ENCODE data around the gene PCDHB12. TPM values are rescaled to one million over a fixed set of nuclear protein-coding genes. Genes with fewer than 3 reads are reported as not detected.

Gene PCDHB12
- total RNA-seq, 1 donor from 2014 or later = 19.7 TPM

- intact Hi-C loops (cut with DNase I) = no loop called here
- DNase-seq (ENCODE audit: low spot score in 2 of 2) = no peak
- Histone ChIP-seq H3K4me1 (no peaks in the 10 kb centered on the region), H3K36me3 (no peaks in the 10 kb centered on the region), H3K27ac (no peak overlapping the region), H3K4me3 (peak overlapping the region in 1 of 2 donors; percentile 3), H3K9me3 (peaks cover 93 to 100% of the 10 kb centered on the region in 2 donors), H3K27me3 (no peaks in the 10 kb centered on the region)
- no peak for TF ChIP-seq CTCF (IDR thresholded peaks at IDR 0.05)
Measured at GRCh38 chr5:141260458-141261237, 52.1 kb downstream of the PCDHB12 start.

- H3K27me3 ChIP-seq = no peaks in the 10 kb centered on the region
- intact Hi-C loops (cut with DNase I) = no loop called here
- H3K4me3 ChIP-seq = no peak overlapping the region
- no peak for DNase-seq (ENCODE audit: low spot score in 2 of 2)
- H3K4me1 ChIP-seq = no peaks in the 10 kb centered on the region
- H3K27ac ChIP-seq = no peak overlapping the region
- H3K36me3 ChIP-seq = no peaks in the 10 kb centered on the region
- no peak for TF ChIP-seq CTCF (IDR thresholded peaks at IDR 0.05)
- peaks cover 93 to 100% of the 10 kb centered on the region in 2 donors for H3K9me3 ChIP-seq
Measured at GRCh38 chr5:141261238-141261546, 52.7 kb downstream of the PCDHB12 start.

Other genes starting within 250 kb of the PCDHB12 start
- not detected for gene PCDHAC2, start 242.2 kb upstream of the PCDHB12 start, total RNA-seq
- not detected for gene PCDHB1, start 157.3 kb upstream of the PCDHB12 start, total RNA-seq
- 1.4 TPM for gene PCDHB2, start 114.1 kb upstream of the PCDHB12 start, total RNA-seq
- 1.1 TPM for gene PCDHB3, start 108.2 kb upstream of the PCDHB12 start, total RNA-seq
- 5.1 TPM for gene PCDHB4, start 86.9 kb upstream of the PCDHB12 start, total RNA-seq
- 61.8 TPM for gene PCDHB5, start 73.5 kb upstream of the PCDHB12 start, total RNA-seq
- 1.5 TPM for gene PCDHB6, start 58.7 kb upstream of the PCDHB12 start, total RNA-seq
- gene PCDHB7, start 36.1 kb upstream of the PCDHB12 start, total RNA-seq = 7.6 TPM
- gene PCDHB8, start 30.9 kb upstream of the PCDHB12 start, total RNA-seq = 0.11 TPM
- 18.3 TPM for gene PCDHB16, start 26.3 kb upstream of the PCDHB12 start, total RNA-seq
- gene PCDHB9, start 21.6 kb upstream of the PCDHB12 start, total RNA-seq = 1.9 TPM
- gene PCDHB10, start 16.4 kb upstream of the PCDHB12 start, total RNA-seq = 0.21 TPM
- 7.1 TPM for gene PCDHB11, start 9.1 kb upstream of the PCDHB12 start, total RNA-seq
- 6.7 TPM for gene PCDHB13, start 5.2 kb downstream of the PCDHB12 start, total RNA-seq
- 10.6 TPM for gene PCDHB14, start 14.6 kb downstream of the PCDHB12 start, total RNA-seq
- gene PCDHB15, start 36.7 kb downstream of the PCDHB12 start, total RNA-seq = 2.9 TPM
- not detected for gene SLC25A2, start 95.3 kb downstream of the PCDHB12 start, total RNA-seq
- 30.1 TPM for gene TAF7, start 112.1 kb downstream of the PCDHB12 start, total RNA-seq
- gene PCDHGA1, start 121.8 kb downstream of the PCDHB12 start, total RNA-seq = not detected
- gene PCDHGA2, start 130.0 kb downstream of the PCDHB12 start, total RNA-seq = 4.9 TPM
- 9.2 TPM for gene PCDHGA3, start 135.1 kb downstream of the PCDHB12 start, total RNA-seq
- gene PCDHGB1, start 141.4 kb downstream of the PCDHB12 start, total RNA-seq = 1.8 TPM
- gene PCDHGA4, start 146.3 kb downstream of the PCDHB12 start, total RNA-seq = 4.3 TPM
- 12.2 TPM for gene PCDHGB2, start 151.3 kb downstream of the PCDHB12 start, total RNA-seq
- gene PCDHGA5, start 155.4 kb downstream of the PCDHB12 start, total RNA-seq = 4.5 TPM
- 14.4 TPM for gene PCDHGB3, start 161.5 kb downstream of the PCDHB12 start, total RNA-seq
- 2.0 TPM for gene PCDHGA6, start 165.2 kb downstream of the PCDHB12 start, total RNA-seq
- 4.2 TPM for gene PCDHGA7, start 174.0 kb downstream of the PCDHB12 start, total RNA-seq
- gene PCDHGB4, start 179.0 kb downstream of the PCDHB12 start, total RNA-seq = 3.6 TPM
- 3.2 TPM for gene PCDHGA8, start 183.9 kb downstream of the PCDHB12 start, total RNA-seq
- gene PCDHGB5, start 189.2 kb downstream of the PCDHB12 start, total RNA-seq = 19.6 TPM
- 3.2 TPM for gene PCDHGA9, start 194.1 kb downstream of the PCDHB12 start, total RNA-seq
- 3.9 TPM for gene PCDHGB6, start 199.3 kb downstream of the PCDHB12 start, total RNA-seq
- 4.4 TPM for gene PCDHGA10, start 204.3 kb downstream of the PCDHB12 start, total RNA-seq
- gene PCDHGB7, start 209.0 kb downstream of the PCDHB12 start, total RNA-seq = 10.2 TPM
- gene PCDHGA11, start 212.3 kb downstream of the PCDHB12 start, total RNA-seq = 5.3 TPM
- 18.5 TPM for gene PCDHGA12, start 221.8 kb downstream of the PCDHB12 start, total RNA-seq